Astrocyte of the cerebellum (primary cell): ENCODE results near the gene PGLYRP4.

ENCODE experiments used
- DNase-seq: peaks from one replicate; pipeline ENCODE4 v3.0.0-alpha.2; 2011; ENCODE audit warnings: low read depth
- H3K4me3 ChIP-seq: 2 replicates; pipeline ENCODE4 v1.5.1; 2011; ENCODE audit warnings: mild to moderate bottlenecking, low read depth, low read length, moderate library complexity
- in situ Hi-C: cut with HindIII; loops from 2 replicates; pipeline ENCODE4 v1.10.0; 2017; ENCODE audit warnings: low sequenced_read_pairs
- TF ChIP-seq, protein P1 (sequence below): IDR thresholded peaks from 2 replicates; pipeline ENCODE4 v1.5.1; 2012; ENCODE audit warnings: low read length, low read depth, moderate library complexity, mild to moderate bottlenecking; ENCODE audit errors: missing control alignments

PGLYRP4 gene

DNA sequence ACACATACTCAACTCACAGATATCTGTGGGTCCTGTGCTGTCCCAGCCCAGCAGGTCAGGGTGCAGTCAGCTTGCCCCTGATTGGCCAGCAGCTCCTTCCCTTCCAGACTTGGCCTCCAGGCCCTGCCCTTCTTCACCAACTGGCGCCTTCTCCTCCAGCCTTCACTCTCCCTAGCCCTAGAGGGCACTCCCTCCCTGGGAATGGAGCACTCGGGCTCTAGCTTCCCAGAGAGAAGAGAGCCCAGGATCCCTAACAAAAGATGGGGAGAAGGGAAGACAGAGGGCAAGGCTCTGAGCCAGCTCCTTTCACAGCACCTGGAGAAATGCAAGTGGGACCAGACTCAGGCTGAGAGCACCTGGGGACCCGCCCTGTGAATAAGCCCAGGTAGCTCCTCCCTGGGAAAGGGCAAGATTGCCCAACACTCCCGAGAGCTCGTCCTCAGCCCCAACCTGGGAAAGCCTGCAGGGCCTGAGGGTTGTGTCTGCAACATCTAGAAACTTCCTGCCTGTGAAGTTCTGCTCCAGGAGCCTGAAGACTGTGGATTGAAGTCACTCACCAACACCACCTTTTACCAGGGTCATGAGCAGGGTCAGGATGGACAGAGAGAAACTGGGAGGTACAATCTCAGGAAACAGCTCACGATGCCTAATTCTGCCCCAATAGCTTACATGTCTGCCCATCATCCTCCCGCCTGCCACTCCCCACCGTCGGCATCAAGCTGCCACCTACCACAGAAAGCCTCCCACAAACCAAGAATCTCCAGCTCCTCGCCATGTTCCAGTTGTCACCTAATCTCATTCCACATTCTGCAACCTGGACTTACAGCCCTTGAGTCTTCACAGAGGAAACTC, at the start of gene PGLYRP4:
Gene PGLYRP4, minus strand, starts transcription at position 331 of the 852 bp plus-strand sequence. CDS start 909 bp downstream, outside the sequence.
- no peak within 1 kb of the TSS for H3K4me3 ChIP-seq
- TF ChIP-seq, protein P1, sequence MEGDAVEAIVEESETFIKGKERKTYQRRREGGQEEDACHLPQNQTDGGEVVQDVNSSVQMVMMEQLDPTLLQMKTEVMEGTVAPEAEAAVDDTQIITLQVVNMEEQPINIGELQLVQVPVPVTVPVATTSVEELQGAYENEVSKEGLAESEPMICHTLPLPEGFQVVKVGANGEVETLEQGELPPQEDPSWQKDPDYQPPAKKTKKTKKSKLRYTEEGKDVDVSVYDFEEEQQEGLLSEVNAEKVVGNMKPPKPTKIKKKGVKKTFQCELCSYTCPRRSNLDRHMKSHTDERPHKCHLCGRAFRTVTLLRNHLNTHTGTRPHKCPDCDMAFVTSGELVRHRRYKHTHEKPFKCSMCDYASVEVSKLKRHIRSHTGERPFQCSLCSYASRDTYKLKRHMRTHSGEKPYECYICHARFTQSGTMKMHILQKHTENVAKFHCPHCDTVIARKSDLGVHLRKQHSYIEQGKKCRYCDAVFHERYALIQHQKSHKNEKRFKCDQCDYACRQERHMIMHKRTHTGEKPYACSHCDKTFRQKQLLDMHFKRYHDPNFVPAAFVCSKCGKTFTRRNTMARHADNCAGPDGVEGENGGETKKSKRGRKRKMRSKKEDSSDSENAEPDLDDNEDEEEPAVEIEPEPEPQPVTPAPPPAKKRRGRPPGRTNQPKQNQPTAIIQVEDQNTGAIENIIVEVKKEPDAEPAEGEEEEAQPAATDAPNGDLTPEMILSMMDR: no peak
- in situ Hi-C loops: no loop called here
- no peak for DNase-seq

DNA sequence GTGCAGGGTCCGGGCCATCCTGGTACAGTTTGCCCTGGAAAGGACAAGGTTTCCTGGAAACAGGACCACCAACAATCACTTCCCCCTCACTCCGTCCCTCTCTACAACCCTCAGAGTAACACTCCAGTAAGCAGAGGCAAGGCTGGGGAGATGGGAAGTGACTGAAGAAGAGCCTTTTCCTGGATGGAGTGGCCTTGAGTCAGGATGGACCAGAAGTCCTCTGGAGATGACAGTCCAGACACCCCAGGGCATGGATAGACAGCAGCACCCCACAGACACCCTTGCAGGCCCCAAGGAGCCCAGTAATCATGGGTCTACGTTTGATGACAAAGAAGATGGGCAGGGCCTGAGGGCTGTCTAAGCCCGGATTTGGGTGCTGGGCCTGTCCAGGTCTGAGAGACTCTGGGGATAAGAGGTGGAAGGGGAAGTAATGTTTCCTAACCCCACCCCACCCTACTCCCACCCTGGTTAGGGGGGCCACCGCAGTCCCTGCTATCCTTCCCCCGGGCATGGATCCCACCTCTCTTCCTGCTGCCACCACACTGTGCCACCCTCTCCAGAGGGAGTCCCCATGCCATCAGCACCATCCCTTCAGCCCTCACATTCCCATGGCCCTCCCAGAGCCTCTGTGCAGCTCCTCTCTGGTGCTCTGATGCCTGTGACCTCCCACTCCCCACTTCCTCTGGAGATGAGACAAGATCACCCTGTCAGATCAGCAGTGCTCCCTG, 49.4 kb upstream of the PGLYRP4 start:
- H3K4me3 ChIP-seq: no peak overlapping the region
- TF ChIP-seq, protein P1: no peak
- no peak for DNase-seq
- in situ Hi-C loops: no loop called here

DNA sequence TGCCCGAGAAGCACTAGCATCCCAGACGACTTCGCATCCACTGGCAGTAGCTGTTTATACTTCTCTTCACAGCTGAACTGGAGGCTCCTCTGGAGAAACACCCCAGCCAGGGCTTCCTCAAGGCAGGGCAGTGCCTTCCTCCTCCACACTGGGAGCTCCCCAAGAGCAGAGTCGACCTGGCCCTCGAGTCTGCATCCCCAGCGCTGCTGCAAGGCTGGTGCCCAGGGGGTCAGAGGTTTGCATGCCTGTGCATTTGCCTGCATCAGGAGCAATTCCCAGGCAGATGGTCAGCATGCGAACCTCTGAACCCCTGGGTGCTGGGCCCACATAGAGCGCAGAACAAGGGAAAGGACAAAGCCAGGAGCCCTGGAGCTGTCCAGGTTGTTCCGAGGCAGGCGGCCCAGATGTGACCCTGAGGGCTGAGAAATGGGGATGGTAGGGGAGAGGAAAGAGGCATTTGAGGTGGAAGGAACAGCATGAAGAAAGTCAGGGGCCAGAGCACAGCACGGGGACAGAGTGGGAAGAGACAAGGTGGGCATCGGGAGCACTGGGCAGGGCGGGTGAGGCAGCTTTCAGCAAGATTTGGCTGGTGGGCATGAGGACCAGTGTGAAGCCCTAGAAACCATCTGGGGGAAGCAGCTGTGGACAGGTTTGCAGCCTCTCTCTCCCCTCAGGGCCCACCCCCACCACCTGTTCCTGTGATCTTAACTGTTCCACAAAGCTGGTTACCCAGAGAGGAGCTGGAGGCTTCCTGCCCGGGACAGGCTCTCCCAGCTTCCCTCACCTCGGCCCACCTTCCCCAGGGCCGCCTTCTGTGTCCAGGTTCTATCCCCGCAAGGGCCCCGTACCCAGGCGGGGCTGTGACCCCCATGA, 48.6 kb upstream of the PGLYRP4 start:
- no peak overlapping the region for H3K4me3 ChIP-seq
- TF ChIP-seq, protein P1: no peak
- in situ Hi-C loops: no loop called here
- DNase-seq: no peak

- no peak overlapping the region for H3K4me3 ChIP-seq
- TF ChIP-seq, protein P1: no peak
- no peak for DNase-seq
- in situ Hi-C loops: no loop called here
Measured at GRCh38 chr1:153396461-153396860, 47.8 kb upstream of the PGLYRP4 start.

DNA sequence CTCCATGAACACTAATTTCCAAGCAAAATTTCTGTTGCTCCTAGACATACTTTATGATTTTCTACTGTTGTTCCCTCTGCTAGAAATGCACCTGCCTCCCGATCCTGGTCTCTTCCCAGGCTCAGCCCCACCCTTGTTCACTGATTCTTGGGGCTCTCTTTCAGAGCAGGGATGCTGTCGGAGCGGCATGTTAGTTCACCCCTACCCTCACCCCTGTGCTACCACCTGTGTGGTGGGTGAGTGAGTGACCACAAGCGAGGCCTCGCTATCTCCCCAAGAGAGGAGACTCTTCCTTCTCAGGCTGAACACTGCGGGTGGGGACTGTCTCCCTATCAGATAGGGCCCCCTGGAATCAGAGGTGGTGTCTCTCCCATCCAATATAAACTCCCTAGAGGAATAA, 47.1 kb upstream of the PGLYRP4 start:
- no peak overlapping the region for H3K4me3 ChIP-seq
- in situ Hi-C loops: no loop called here
- DNase-seq: no peak
- TF ChIP-seq, protein P1: no peak

DNA sequence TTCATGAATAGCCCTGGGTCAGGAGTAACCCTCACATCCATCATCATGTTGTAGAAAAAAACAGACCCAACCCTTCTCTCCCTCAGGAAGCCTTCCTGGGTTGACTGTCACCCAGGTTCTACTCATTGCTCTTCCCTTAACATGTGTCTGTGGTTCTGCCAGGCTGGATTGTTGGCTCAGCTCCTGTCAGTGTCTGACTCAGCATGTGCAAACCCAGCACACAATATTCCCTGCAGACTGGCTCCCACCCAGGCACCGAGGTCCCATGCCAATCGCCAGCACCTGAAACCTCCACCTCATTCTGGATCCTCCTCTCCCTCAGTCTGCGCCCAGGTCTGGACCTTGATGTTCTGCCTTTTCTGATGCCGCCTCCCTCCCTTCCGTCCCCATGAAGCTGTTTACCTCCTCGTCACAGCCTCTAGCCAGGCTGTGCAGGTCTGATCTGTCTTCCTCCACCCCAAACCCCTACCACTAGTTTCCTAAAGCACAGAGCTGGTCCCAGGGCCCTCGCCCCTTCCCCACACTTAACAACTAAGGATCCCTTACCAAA, 46.6 kb upstream of the PGLYRP4 start:
- TF ChIP-seq, protein P1: no peak
- in situ Hi-C loops: no loop called here
- no peak for DNase-seq
- H3K4me3 ChIP-seq: no peak overlapping the region
